SIG-M5 treated with dmso at 0.1 percent for 504 hours (cell line): ENCODE measurements around the gene LRRN4.
"Not testable (repeated sequence)": the region's sequence is repeated elsewhere in the genome, so short reads cannot be mapped to it uniquely, and the experiment has no call there.

Source experiments
- DNase-seq: peaks from one replicate; lab custom pipeline; 2025; ENCODE audit not compliant: unreplicated experiment; lab: John Stamatoyannopoulos, UW

Gene LRRN4

DNA sequence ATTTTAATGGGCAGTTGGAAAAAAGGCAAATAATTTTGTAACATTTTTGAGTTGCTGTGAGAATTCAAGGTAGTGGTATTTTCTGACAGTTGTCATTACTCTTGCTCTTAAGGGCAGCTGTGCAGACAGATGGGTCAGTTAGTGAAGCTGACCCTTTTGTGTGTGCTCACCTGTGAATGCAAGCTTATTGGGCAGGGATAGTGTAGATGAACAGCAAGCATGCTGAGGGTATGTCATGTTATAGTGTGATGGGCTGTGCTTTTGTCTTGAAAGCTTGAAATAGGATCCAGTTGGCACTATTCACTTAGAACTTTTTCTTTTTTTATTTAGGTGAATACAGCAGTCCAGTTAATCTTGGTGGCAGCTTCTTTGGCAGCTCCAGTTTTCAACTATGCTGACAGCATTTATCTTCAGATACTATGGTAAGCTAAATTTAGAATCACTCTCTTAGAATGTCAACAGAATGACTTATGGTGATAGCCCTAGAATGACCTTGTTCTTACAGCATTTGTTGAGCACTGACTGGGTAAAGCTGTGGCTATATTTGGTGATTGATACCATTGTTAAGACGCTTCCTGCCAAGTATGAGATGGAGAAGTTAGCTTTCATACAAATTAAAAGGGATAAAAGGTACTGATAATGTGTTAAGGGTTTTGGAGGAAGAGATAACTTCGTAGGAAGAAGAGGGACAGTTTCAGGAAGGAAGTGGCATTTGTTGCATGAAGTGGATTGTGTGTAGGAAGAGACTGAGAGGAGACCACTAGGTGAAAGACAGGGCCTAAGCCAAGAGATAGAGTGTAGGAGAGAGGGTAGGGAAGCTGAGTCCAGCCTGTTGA is 19.5 kb downstream of the LRRN4 start:
- no peak for DNase-seq

DNA sequence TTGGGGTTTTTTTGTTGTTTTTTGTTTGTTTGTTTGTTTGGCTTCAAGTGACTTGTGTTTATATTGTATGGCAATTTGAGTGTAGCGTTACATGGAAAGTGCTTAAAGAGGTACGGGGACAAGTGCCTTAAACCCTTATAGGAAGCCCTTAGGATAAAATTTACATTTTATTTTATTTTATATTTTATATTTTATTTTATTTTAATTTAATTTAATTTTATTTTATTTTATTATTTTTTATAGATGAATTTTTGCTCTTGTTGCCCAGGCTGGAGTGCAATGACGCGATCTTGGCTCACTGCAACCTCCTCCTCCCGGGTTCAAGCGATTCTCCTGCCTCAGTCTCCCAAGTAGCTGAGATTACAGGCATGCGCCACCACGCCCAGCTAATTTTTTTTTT is 21.0 kb downstream of the LRRN4 start:
- not testable (repeated sequence) for DNase-seq

DNA sequence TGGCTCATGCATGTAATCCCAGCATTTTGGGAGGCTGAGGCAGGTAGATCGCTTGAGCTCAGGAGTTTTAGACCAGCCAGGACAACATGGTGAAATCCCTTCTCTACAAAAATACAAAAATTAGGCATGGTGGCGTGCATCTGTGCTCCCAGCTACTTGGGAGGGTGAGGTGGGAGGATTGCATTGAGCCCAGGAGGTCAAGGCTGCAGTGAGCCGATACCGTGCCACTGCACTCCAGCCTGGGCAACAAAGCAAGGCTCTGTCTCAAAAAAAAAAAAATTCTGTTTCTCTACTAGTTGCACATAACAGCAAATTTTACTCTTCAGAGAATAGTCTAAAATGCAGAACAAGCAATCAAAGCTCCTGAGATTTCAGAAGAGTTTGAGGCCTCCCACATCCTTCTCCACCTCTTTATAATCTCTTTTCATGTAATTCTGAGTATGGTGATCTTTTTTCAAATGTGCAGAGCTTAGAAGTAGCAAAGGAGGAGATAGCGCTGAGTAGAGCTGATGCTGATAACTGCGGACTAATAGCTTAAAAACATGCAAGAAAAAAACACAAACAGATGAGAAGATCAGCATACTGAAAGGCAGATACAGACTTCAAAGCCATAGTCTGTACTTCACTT is 23.3 kb downstream of the LRRN4 start:
- DNase-seq: no peak

DNA sequence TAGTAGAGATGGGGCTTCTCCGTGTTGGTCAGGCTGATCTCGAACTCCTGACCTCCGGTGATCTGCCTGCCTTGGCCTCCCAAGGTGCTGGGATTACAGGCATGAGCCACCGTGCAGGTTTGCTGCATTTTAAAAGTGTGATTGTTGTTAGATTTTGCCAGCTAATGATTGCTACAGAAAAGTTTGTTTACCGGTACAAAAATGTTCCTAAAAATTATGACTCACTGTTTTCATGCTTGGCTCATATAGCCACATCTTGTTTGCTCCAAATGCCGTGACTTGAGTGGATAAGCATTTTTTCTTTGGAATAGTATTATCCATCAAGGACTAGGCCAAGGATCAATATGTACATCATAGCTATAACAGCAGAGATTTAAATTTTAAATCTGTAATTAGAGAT is 24.3 kb downstream of the LRRN4 start:
- no peak for DNase-seq

DNA sequence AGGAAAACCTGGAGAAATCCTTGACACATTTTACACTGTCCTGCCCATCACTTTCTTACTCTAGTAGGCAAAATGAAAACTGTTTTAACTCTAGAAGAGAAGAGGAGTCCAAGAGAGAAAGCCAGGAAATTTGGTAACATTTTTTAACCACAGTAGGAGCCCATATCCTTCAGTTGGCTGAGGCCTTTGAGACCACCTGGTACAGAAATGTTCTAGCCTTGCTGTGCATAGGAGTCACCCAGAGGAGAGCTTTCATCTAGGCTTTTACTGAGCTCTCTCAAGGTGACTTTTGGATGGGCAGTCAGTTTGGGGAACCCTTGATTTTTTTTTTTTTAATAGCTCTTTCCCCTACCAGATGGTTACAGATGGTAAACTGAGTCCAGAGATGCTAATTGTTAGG is 25.0 kb downstream of the LRRN4 start:
- DNase-seq: no peak

DNA sequence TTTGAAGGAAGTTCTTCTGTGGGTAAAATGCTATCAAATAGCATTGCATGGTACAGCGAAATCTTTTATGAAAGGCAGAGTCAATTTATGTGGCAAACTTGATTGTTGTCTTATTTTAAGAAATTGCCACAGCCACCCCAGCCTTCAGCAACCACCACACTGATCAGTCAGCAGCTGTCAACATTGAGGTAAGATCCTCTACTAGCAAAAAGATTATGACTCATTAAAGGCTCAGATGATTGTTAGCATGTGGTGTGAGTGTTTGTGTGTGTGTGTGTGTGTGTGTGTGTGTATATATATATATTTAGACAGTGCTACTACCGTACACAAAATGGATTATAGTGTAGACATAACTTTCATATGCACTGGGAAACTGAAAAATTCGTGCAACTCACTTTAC is 27.8 kb downstream of the LRRN4 start:
- DNase-seq: no peak

DNA sequence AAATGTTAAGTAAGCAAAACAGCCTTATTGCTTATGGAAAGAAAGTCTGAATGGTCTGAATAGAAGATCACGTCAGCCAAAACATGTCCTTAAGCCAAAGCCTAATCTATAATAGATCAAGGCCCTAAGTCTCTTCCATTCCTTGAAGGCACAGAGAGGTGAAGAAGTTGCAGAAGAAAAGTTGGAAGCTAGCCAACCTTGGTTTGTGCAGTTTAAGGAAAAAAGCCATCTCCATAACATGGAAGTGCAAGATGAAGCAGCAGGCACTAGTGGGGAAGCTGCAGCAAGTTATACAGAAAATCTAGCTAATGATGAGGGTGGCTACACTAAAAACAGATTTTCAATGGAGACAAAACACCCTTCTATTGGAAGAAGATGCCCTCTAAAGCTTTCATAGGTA is 29.1 kb downstream of the LRRN4 start:
- DNase-seq: no peak

DNA sequence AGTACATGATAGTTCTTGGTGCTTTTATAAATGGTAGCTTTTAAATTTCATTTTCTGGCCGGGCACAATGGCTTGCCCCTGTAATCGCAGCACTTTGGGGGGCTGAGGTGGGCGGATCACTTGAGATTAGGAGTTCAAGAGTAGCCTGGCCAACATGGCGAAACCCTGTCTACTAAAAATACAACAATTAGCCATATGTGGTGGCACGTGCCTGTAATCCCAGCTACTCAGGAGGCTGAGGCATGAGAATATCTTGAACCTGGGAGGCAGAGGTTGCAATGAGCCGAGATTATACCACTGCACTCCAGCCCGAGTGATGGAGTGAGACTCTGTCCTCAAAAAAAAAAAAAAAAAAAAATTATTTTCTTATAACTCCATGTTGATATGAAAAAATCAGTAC is 36.0 kb downstream of the LRRN4 start:
- DNase-seq: no peak

DNA sequence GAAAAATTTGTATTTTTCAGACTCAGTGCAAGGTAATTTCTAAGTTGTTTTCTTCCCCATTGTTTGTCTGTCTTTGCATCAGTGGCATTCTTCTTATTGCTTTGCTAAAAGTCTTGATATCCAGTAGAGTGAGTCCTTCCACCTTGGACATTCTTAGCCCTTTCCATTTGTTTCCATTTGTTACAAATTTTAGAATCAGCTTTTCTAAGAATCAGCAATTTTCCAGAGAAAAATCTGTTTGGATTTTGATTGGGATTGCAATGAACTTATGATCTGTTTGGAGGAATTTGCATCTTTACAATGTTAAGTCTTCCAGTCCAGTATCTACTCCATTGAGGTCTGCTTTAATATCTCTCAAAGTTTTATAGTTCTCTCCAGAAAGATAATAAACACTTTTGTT is 36.4 kb downstream of the LRRN4 start:
- no peak for DNase-seq

DNA sequence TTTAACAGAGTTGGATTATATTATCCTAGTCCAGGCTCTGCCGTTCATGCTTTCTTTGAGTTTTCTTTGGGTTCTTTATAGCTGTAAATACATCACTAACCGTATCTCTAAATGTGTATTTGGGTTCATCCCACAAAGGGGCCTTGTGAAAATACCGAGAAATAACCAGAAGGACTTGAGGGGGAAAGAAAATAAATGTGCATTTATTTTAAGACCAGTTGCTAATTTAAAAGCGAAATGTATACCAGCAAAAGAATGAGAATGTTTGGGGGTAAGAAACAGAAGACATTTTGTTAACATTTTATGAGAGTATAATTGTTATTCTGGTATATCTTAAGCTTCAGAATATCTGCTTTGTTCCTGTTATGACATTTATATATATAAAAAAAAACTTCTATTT is 38.9 kb downstream of the LRRN4 start:
- no peak for DNase-seq

DNA sequence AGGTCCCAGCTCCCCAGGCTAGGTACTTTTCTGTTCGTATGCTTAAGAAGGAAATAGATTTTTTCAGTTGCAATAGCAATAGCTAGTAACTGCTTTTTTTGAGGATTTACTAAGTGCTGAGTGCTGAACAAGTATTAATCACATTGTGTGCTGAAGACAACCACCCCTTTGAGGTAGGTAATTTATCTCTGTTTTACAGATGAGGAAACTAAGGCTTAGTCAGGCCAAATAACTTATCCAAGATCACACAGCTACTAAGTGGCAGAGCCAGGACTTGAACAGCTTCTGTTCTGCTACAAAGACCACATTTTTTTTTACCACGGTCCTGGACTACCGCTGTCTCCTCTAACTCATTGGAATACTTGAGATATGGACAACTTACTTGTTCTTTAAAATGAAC is 39.8 kb downstream of the LRRN4 start:
- DNase-seq: no peak

DNA sequence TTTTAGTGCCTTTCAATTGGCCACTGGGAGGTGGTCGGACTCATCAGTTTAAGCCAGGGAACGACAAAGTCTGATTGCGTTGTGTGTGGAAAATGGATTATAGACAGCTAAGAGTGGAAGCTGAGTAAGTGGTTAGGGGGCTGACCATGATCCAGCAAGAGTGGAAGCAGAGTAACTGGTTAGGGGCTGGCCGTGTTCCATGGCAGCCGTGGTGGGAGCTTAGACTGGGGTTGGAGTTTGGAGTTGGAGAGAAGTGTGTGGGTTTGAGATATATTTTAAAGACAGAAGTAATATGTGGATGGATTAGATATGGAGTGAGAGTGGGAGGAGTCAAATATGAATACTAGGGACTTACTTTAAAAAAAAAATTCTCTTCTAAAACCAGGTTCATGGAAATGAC is 41.7 kb downstream of the LRRN4 start:
- DNase-seq: no peak

DNA sequence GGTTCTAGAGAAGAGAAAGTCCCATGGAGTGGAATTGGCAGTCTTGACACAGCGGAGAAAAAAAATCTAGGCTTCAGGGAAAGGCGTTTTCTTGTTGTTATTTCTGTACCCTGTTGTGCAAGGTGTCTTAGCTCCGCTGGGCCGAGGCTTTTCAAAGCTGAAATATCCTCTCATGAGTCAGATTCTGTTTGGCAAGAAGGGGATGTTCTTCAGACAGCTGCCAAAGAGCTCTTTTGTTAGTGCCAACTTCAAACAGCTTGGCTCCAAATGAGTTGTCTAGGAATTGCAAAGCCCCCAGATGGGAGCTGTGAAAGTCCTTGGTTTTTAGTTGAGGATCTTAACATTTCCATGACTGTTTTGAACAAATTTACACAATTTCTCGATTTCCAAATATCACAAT is 45.6 kb downstream of the LRRN4 start:
- peak; percentile 97 for DNase-seq

DNA sequence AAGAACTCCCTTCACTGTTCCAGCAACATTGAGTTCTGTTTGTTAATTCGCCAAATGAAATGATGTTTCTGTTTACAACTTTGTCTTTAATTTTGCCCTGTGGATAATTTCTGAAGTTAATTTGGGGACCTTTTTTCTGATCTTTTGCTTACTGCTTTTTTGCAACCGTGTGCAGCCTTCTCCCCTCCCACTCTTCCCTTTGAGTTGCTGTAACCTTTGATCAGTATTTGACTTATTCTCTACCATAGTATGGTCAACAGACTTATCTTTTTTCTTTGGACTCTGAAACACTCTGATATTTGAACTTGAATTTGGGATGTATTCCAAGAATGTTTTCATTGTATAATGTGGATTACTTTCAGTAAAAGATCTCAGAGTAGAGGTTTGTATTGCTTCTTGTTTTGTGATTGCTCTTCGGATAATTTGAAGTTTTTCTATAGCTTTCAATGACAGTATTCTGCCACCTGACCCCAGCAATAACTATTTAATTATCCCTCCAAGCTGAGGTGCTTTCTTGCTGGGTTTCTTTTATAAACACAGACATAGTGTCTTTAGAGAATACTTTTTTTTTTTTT is 46.2 kb downstream of the LRRN4 start:
- no peak for DNase-seq

DNA sequence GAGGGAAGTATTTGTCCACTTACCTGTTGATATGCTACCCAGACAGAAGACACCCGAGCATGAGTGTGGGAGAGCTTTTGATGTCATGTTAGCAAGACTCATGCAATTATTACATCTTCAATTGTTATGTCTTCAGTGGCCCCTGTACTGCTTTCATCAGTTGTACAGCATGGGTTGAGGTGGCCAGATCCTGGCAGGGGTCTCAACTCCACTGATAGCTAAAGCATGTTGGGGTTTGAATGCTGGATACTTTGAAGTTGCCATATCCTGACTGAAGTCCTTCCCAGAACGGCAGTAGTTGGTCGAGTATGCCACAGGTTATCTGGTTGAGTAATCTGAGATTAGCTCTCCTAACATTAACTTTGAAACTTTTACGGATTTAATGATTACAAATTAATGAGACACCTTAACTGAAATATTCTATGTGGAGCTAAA is 46.7 kb downstream of the LRRN4 start:
- peak; percentile 43 for DNase-seq

DNA sequence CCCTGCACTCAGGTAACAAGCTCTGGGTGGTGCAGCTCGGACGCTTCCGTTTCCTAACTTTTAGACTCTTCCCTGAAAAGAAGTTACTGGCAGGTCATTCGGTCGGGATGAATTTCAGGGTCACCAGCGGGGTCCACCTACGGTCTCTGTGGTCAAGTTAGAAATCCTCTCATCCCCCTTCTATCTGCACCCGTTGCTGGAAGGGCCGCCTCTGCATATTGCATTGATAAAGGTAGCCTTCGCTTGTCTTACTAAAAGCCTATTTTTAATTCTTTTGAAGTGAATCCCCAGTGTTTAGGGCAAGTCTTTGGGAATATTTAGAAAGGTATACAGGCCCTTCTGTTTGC is 47.3 kb downstream of the LRRN4 start:
- no peak for DNase-seq

DNA sequence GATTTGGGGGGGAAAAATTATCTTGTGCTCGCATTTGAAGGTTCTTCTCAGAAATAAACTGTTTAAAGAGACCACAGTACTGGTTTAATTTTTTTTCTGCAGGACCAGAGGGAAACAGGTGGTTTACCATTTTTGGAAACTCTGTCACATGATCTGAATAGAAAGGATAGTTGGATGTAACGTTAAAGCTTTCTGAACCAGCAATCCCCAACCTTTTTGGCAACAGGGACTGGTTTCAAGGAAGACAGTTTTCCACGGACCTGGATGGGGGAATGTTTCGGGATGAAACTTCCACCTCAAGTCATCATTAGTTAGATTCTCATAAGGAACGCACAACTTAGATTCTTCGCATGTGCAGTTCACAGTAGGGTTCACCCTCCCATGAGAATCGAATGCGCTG is 53.0 kb downstream of the LRRN4 start:
- DNase-seq: no peak

DNA sequence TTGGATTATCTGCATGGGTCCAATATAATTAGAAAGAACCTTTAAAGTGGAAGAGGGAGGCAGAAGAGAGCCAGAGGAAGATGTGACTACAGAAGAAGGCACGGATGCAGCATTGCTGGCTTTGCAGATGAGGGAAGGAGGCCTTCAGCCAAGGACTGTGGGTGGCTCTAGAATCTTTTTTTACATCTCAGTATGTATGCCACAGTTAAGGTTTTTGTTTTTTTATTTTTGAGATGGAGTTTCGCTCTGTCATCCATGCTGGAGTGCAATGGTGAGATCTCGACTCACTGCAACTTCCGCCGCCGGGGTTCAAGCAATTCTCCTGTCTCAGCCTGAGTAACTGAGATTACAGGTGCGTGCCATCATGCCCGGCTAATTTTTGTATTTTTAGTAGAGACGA is 54.1 kb downstream of the LRRN4 start:
- no peak for DNase-seq

DNA sequence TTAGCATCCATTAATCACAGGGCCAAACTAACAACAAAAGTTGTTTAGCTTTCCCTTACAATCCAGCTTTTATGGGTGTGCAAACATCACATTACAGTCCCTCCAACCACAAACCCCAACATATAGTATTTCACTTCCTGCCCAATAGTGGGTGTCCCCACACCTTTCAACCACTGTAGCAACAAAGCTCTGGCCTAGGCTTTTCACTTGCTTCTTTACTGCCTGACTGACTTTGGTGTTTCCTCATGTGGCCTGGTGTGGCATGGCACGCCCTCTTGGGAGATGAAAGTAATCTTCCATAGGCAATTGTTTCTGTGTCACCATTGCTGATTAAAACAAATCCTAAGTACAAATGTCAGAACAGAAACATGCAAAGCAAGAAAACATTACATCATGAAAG is 57.1 kb downstream of the LRRN4 start:
- DNase-seq: peak; percentile 49

DNA sequence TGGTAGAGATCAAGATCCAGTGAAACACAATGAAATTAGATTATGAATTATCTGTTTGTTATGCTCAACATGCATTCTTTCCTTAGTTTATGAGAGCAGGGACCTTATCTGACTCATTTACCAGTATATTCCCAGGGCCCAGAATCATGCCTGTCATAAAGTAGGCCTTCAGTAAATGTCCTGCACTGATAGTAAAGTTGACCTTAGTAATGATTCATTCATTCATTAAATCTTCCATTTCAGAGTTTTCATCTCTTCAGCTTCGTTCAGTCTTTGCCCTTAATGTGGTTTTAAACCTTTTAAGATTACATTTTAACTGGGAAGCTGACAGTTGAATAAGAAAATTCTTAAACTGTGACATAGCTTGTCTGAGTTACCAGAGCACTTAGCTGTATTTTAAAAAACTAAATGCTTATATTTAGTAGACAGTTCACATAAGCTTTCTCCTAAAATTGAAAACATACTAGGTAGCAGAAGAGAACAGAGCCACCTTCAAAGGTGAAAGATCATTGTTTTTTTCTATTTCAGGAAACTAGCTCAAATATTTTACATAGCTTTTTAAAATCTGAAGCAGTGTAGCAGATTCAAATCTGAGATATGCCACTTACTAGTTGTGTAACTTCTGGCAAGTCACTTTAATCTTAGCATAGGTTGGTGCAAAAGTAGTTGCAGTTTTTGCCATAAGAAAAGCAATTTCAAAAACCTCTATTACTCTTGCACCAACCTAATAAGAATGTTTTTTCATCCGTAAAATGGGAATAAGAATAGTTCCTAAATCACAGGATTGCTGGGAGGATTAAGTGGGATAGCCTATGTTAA is 62.0 kb downstream of the LRRN4 start:
- DNase-seq: no peak

DNA sequence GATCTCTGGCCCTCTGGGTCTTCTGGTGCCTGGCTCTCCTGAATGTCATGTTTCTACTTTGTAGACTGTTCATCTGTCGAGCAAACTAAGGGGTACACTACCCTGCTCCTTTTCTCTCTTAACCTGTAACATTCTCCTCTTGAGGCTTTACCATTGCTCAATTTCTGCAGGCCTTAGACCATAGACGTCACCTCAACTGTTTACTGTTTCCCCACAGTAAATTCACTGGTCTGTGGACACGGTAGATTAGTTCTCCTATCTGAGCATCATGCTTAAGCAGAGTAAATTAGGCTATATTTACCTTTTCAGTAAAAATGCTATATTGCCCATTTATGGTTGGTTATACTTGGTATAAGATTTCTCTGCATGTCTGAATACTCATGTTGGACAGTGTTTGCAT is 62.9 kb downstream of the LRRN4 start:
- no peak for DNase-seq
